Osteocyte (in vitro differentiated cells): ENCODE measurements around the gene TDP2. TPM values are rescaled to one million over a fixed set of nuclear protein-coding genes. Genes with fewer than 3 reads are reported as not detected.

ENCODE experiments used
- total RNA-seq: library from RNA; stranded (reverse); gene quantifications from 2 replicates; pipeline ENCODE4 v1.2.1, GENCODE V29; 2021

Gene TDP2
- total RNA-seq, 1 donor from 2014 or later: 31.5 TPM

Other genes starting within 250 kb of the TDP2 start
- 1.9 and 2.4 TPM in 2 replicates for gene GPLD1, start 177.3 kb downstream of the TDP2 start, total RNA-seq
- gene ALDH5A1, start 171.9 kb downstream of the TDP2 start, total RNA-seq: 6.6 and 7.8 TPM in 2 replicates
- not detected in 2 replicates for gene KIAA0319, start 20.7 kb downstream of the TDP2 start, total RNA-seq
- gene ACOT13, start 178 bp upstream of the TDP2 start, total RNA-seq: 23.9 and 26.9 TPM in 2 replicates
- gene C6orf62, start 52.3 kb upstream of the TDP2 start, total RNA-seq: 79.6 and 79.7 TPM in 2 replicates
- 25.3 and 26.4 TPM in 2 replicates for gene GMNN, start 108.0 kb upstream of the TDP2 start, total RNA-seq
- not detected in 2 replicates for gene ARMH2, start 132.0 kb upstream of the TDP2 start, total RNA-seq